ENCODE measurements around the gene TMEM128.

- TF ChIP-seq CTCF (IDR thresholded peaks at IDR 0.05) (no peak), POLR2A (IDR thresholded peaks at IDR 0.05) (no peak), POLR2AphosphoS5 (IDR thresholded peaks at IDR 0.05) (no peak)
Observed at GRCh38 chr4:4268776-4269175, 20.8 kb upstream of the TMEM128 start.
